ENCODE measurements around the gene NPHP1.
"Not testable (repeated sequence)": the region's sequence is repeated elsewhere in the genome, so short reads cannot be mapped to it uniquely, and the experiment has no call there.

Gene NPHP1

DNA sequence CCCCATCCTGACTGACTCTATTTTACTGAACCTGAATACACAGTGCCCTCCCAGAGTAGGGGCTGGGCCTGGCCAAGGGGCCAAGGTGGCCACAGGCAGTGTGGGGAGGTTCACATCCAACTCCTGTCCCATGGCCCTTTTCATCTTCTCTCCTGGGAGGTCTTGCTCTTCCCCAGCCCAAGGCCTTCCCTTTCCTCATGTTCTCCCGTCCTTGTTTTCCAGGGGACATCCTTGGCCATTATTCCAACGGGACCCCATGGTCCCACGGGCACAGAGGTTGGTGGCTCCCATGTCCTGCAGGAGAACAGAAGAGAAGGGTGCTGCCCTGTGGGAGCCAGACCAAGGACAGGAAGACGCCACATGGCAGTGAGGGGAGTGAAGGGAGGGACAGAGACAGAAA, 99.6 kb downstream of the NPHP1 start:
- no peak for DNase-seq (ENCODE audit: low read depth in 1 of 2, low spot score in 1 of 2)

DNA sequence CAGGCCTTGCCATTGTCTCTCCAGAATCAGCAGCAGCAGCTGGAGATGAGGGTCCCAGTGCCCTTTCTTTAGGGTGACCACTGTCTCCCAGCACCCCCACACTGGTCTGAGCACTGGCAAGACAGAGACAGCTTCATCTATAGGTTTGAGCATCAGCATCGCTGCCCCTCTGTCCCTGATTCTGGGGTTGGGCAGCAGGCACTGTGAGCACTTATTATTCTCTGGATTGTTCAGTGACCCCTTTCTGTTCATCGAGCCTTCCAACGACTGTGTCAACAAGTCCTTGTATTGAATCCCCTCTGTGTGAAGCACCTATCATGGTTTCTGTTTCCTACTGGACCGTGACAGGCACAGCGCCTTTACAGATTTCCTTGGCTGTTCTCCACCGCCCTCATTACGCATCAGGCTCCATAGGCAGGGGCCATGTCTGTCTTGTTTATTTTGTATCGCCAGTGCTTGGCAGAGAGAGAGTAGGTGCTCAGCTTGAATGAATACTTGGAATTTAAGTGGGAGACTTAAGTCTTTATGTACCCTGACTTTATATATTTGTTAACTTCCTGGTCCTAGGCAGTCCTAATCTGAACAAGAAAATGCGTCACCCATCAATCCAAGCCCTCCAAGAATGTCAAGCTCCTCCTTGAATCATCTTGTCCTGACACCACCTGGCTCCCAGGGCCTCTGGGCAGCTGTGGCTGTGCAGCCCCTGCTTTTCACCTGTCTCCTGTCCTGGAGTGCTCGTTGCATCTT, 100.6 kb downstream of the NPHP1 start:
- DNase-seq (ENCODE audit: low read depth in 1 of 2, low spot score in 1 of 2), result no peak

DNA sequence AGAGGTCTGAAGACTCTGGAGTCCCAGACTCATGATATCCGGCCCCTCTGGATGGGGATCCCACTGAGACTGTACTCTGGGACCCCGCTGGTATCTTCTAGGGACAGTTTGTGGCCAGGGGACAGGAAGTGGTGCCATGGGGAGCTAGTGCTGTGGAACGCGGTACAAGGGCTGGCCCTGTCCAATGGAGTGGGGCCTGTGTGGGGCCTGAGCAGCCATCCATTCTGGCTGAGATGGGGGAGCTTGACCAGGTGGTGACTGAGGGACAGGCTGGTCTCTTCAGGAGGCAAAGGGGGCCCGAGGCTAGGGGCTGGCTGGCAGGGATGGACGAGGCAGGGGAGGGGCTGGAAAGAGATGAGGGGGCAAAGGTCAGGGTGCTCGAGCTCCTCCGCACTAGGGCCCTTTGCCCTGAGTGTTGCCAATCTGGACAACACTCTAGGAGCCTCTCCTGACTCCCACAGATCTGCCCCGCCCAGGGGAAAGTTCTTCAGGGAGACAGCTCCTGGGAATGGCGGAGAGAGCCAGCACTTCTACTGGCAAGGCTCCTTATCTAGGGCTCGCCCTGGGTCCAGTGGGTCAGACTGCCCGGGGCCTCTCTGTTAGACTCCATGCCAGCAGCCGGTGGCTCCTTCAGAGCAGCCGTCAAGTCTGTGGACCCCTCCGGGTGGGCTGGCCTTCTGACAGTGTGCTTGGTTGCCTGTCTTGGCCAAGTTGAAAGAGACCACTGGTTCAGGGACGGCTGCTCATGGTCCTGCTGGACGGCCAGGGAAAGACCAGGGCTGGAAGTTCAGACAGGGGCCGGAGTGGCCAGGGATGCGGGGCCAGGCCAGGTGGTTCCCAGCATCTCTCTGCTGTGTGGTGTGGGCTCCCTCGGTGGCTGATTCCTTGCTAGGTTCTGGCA, 101.5 kb downstream of the NPHP1 start:
- no peak for DNase-seq (ENCODE audit: low read depth in 1 of 2, low spot score in 1 of 2)

DNA sequence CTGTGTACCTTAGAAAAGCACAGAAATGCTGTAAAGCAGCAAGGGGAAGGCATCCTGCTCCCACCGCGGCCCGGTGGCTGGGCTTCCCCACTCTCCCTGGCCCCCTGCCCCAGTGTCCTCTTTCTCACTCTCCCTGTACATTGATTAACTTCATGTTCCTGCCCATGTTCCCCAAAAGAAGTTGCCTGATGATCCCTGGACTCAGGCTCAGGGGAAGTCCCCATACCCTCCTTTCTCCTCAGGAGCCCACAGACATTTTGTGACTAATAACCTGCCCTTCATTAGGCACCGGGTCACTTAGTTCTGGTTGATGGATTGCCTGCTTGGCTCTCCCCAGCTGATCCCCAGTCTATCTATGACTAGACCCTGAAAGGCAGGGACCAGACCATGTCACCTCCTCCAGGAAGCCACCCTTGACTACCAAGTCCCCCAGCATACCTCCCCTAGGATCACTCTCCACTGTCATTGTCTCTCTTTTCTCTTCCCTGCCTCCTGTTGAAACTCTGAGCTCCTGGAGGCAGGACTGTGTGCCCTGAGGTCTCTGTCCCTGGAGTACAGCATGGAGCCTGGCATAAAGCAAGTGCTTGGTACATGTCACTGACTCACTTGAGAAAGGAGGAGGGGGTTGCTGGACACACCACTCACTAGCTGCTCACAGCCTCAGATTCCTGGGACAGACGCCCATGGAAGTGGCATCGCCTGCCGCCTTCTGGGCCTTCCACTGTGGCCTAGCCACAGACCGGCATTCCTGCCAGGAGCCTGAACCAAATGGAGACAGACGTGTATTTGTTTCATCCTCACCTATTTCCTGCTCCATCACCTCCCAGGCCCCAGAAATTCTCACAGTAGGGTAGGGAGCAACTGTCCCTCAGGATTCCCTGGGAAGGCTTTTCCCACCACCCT, 102.7 kb downstream of the NPHP1 start:
- DNase-seq (ENCODE audit: low read depth in 1 of 2, low spot score in 1 of 2), result no peak

DNA sequence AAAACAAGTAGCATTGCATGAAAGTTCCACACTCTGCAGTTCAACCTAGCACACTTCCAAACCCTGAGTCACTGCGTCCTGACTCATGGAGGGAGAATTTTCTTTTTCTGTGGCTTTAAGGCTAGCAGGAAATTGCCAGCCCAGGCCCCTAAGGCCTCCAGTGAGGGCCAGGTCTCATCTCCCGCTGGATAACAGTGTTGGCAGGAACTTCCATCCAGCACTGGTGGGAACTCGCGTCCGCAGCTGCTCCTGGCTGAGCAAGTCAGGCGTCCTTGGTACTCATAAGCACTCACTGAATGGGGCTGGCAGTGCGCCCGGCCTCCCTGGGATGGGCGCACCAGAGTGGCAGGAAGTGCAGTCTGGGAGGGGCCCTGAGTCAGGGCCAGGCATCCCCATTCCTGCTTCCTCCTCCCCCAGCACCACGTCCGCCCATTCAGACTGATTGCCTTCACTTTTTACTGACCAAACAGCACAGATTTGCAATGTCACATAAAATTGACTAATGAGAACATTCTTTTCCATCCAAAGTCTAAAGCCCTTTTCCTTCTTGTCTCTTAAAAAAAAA, 103.5 kb downstream of the NPHP1 start:
- no peak for DNase-seq (ENCODE audit: low read depth in 1 of 2, low spot score in 1 of 2)

DNA sequence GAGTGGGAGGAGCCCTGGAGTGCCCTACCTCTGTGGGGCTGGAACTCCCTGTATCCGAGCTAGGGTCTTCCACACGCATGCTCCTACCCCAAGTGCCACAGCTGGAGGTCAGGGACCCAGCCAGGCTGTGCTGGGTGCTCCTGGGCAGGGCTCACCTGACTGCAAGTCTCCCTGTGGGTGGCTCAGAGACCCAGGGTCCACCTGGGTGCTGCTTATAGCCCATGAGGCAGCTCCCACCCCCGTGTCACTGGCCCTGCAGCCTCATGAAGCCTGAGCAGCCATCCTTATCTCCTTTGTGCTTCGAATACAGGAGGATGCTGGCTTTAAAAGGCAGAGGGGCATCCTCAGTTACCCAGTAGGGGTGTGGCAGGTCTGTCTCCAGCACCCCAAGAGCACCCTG, 103.9 kb downstream of the NPHP1 start:
- DNase-seq (ENCODE audit: low read depth in 1 of 2, low spot score in 1 of 2), result not testable (repeated sequence)

DNA sequence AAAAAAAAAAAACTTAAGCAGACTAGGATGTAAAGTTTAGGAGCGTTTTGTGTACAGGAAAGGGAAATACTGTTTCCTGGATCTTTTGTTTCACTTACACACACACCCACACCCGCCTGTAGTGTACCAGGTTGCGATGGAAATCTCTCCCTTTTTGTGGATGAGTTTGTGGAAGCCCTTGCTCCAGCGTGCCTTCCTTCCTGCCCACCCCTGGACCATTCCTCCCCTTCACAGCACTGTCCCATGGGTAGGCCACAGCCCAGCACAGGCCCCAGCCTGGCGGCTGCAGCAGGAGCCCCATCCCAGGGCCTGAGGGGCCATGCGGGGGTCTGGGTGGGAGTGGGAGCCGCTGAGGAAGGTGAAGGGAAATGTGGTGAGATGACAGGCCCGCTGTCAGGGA, 104.3 kb downstream of the NPHP1 start:
- no peak for DNase-seq (ENCODE audit: low read depth in 1 of 2, low spot score in 1 of 2)

DNA sequence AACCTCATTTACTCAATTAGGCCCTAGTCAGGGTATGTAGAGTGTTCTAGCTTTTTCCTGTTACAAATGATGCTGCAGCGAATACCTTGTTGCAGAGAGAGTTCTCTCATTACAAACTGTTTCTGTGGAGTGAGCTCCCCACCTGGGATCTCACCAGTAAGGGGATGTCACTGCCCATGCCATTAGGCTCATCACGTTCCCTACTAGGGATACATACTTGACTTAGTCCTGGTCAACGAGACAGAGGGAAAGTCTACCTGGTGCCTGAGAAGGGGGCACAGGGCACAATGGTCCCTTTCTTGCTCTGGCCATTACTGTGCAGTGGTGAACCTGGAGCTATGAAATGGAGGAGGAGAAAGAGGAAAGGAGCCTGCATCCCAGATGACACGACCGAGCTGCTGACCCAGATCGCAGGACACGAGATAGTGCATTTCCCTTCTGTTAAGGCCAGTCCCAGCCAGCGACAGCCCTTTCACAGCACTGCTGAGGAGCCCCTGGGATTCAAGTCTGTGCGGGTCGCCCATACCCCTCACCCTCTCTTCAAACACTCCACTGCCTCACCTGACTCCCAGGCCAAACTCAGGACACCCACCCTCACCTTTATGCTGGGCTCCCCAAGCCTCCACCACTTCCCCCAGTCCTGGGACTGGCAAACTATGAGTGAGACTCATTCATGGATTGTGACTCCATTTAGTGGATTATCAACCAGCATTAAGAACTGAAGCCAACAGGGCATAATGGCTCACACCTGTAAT, 105.2 kb downstream of the NPHP1 start:
- DNase-seq (ENCODE audit: low read depth in 1 of 2, low spot score in 1 of 2), result no peak

DNA sequence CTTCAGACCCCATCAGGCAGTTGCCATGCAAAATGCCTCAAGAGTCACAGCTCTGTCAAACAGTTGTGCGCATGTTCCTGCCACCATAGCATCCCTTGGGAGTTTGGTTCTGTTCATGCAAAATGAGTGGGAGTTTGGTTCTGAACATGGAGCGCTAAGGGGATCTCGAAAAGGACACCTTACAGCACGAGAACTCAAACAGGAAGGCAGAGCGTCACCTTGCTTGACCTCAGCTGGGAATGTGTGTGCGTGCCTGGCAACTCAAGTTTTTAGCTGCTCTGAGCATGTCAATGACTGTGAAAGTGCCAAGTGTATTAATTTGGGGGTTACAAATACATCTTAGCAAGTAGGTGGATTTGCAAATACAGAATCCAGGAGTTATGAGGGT, 105.8 kb downstream of the NPHP1 start:
- DNase-seq (ENCODE audit: low read depth in 1 of 2, low spot score in 1 of 2), result no peak

DNA sequence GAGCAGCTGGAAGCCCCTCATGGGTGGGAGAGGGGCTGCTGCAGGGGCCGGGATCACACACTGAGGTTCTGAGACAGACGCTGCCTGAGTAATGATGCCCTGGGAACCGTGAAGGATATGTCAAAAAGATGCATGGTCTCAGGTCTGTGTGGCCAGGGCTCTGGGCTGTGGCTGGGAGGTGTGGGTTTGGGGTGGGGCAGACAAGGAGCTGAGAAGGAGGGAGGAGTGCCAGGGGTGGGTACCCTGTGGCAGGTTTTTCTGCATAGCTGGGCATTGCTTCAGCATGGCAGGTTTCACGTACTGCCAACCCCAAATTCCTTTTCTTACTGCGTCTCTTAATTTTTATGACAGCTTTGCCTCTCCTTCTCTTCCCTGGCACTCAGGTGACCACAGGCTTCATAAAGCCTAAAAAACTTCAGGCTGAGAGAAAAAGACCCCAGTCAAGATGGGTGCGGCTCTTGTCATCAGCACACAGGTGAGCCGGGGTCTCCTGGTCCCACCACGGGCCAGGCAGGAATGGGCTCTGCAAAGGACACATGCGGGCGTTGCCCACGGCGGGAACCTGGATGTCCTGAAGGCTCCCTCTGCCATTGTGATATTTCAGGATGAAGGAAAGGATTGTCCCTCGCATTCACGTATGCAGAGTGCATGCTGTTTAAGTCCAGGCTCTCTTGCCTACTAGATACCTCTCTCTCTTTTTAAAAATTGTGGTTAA, 107.2 kb downstream of the NPHP1 start:
- DNase-seq (ENCODE audit: low read depth in 1 of 2, low spot score in 1 of 2), result no peak

DNA sequence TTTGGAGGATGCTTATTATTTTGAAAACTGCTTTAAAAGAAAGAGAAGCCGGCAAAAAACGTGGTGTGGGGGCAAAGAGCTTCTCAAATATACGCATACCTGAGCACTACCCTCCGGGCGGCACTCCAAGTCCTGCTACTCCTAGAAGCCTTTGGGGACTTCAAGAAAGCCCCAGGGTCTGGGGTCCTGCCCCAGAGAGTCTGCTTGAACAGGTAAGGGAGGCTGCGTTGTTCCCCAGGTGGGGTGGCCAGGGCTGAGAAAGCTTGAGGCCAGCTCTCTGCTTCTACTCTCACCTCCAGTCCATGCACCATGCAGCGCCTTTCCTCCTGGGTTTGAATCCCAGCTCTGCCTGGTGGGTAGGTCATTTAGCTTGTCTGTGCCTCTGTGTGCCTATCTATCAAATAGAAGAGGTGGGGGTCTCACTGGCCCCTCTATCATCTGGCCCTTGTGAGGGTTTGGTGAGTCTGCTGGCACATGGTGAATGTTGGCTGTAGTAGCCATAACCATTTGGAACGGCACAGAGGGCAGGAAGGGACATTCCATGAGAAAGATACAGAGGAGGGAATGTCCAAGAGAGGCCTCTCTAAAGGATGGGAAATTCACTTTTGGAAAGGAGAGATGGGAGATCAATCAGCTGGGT, 108.7 kb downstream of the NPHP1 start:
- no peak for DNase-seq (ENCODE audit: low read depth in 1 of 2, low spot score in 1 of 2)

DNA sequence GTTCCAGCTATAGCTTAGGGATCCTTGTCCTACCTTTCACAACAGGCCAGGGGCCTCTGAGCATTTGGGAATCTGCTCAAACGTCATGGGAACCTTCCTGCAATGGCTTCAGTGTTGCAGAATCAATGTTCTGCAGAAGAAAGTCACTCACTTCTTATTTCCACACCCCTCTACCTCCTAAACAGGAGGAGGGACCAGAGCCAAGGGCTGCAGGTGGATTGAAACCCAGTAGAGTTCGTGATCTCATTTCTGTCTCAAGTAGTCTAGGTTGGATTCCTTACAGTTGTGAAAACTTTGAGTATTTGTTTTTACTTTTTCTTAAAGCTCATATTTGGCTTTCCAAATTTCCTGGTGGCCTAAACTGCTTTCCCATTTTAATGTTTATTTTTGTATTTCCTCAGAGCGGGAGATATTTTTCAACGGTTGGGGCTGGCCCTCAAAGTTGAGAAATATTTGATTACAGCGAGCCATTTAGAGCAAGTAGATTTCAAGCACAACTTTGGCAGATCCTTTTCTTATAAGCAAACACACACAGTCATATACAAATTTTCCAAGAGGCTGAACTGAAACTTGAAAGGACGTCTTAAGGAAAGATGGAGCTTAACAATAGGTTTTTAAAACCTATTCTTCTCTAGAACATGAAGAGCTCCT, 109.8 kb downstream of the NPHP1 start:
- not testable (repeated sequence) for DNase-seq (ENCODE audit: low read depth in 1 of 2, low spot score in 1 of 2)

DNA sequence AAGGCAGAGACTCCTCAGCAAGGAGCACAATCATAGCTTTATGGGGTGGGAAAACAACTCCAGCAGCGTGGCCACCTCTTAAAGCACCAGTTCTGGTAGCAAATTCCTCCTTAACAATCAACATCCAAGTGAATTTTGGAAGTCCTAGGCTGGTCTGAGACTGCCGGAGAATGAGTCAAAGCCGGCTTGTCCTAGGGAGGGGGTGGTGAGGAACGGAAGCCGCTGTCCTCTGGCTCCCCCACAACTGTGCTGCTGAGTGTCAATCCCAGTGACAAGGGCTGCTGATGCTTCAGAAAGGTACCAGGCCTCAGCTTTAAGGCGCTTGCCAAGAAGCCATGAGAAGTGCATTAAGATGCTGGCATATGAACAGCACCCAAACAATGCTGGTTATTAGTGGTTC, 110.9 kb downstream of the NPHP1 start:
- DNase-seq (ENCODE audit: low read depth in 1 of 2, low spot score in 1 of 2), result not testable (repeated sequence)

DNA sequence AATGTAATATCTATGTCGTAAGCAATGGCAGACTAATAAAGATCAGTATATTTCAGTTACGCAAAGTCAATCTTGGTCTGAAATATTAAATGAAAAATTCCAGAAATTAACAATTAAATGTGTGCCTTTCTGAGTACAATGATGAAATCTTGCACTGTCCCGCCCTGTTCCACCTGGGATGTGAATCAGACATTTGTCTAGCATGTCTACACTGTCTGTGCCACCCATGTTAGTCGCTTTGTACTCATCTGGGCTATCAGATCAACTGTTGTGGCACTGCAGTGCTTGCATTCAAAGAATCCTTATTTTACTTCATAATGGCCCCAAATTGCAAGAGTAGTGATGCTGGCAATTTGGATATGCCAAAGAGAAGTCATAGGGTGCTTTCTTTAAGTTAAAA, 114.6 kb downstream of the NPHP1 start:
- not testable (repeated sequence) for DNase-seq (ENCODE audit: low read depth in 1 of 2, low spot score in 1 of 2)

DNA sequence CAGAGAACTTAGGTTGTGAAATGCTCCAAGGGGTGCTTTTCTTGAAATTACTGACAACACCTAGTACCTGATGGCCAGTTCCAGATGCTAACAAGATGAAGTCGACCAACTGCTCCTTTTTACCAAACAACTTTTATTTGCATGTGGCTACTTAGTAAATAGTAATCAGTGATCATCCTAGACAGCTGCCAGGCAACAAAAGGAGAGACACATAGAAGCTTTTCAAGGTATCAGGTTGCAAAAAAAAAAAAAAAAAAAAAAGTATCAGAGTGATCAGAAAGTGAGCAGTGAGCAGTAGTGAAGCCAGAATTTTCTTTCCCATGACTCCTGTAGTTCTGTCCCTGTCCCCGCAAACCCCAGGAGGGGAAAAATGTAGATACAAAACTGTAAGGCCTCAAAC, 121.1 kb downstream of the NPHP1 start:
- not testable (repeated sequence) for DNase-seq (ENCODE audit: low read depth in 1 of 2, low spot score in 1 of 2)

DNA sequence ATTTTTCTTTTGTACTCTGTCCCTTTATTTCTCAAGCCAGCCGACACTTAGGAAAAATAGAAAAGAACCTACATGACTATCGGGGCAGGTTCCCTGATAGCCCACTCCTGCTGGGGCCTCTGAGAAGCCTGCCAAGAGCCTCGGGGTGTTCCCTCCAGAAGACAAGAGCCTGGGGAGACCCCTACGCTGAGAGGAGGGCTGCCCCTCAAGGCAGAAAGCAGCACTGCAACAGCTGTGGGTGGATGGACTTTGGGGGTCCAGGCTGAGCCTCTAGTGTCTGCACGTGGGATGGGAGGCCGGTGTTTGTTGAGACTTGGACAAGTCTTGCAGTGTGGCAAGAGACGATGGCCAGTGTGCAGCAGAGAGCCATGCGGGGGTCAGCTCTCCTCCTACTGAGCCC, 121.7 kb downstream of the NPHP1 start:
- not testable (repeated sequence) for DNase-seq (ENCODE audit: low read depth in 1 of 2, low spot score in 1 of 2)

DNA sequence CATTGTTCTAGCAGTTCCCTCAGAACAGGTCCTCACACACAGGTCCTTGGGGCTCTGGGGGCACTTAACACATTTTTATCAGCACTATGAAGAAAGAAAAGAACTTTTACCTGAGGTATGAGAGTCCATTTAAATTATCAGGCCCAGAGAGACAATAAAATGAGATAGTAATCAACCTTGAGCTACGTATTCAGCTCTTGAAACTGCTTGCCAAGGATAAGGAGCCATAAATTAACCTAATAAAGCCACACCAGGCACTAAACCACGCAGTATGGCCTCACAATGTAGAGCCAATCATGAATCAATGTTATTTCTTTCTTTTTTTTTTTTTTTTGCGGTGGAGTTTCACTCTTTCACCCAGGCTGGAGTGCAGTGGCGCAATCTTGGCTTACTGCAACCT, 126.7 kb downstream of the NPHP1 start:
- DNase-seq (ENCODE audit: low read depth in 1 of 2, low spot score in 1 of 2), result not testable (repeated sequence)

DNA sequence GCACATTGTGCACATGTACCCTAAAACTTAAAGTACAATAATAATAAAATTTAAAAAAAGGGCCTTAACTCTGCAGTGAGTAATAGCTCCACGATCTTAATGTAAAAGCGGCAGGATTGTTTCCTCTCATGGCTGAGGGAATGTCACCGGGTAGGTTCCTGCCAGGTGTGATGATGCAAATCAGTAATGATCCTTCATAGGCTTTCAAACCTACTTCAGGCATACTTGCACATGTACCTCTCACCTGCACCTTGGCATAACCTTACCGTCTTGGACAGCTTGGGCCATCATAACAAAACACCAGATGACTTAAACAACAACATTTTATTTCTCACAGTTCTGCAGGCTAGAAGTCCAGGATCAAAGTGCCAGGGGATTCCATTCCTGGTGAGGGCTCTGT, 128.9 kb downstream of the NPHP1 start:
- DNase-seq (ENCODE audit: low read depth in 1 of 2, low spot score in 1 of 2), result not testable (repeated sequence)
